ENCODE measurements around the gene HIGD2A. TPM values are rescaled to one million over a fixed set of nuclear protein-coding genes. Genes with fewer than 3 reads are reported as not detected.

Gene HIGD2A
- total RNA-seq, 1 experiment from 2014 or later, result 98.2 TPM

DNA sequence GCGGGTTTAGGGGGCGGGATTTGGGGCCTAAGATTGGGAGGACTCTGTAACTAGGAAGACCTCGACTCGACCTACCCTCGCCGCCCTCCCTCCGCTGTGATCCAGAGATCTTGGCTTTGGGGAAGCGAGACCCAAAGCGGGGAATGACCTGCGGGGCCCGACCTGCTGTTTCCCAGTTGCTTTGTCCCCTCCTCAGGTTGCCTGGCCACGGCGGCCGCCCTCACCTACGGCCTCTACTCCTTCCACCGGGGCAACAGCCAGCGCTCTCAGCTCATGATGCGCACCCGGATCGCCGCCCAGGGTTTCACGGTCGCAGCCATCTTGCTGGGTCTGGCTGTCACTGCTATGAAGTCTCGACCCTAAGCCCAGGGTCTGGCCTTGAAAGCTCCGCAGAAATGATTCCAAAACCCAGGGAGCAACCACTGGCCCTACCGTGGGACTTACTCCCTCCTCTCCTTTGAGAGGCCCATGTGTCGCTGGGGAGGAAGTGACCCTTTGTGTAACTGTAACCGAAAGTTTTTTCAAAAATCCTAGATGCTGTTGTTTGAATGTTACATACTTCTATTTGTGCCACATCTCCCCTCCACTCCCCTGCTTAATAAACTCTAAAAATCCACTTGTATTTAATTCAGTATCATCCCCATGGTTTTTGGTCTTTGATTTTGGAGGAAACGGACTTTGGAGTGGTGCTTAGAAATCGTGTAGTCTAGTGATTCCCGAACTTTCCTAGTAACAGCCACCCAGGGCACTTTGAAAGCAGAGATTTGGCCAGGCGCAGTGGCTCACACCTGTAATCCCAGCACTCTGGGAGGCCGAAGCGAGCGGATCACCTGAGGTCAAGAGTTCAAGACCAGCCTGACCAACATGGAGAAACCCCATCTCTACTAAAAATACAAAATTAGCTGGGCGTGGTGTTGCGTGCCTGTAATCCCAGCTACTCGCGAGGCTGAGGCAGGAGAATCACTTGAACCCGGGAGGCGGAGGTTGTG lies 878 bp downstream of the HIGD2A start (continued):
- TF ChIP-seq TEAD1 (CRISPR knock-in tag; IDR thresholded peaks at IDR 0.05), result no peak

DNA sequence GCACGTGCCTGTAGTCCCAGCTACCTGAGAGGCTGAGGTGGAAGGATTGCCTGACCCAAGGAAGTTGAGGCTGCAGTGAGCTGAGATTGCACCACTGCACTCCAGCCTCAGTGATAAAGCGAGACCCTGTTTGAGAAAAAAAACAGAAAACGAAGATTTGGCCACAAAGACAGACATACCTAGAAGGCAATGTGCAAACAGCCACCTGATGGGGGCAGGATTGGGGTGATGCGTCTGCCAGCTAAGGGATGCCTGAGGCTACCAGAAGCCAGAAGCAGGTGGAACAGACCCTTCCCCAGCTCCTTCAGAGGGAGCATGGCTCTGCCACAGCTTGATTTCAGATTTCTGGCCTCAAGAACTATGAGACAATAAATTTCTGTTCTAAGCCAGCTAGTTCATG lies 2.9 kb downstream of the HIGD2A start:
- peaks cover 17% of the 10 kb centered on the region for H3K4me1 Mint-ChIP-seq
- ChIA-PET CTCF (interaction anchor here (1.0 to 4.2 kb wide), 3 partner anchors 14 to 56 kb away, joined by 3 to 22 read pairs (median 4); partner anchors contain the start of gene FAF2), POLR2A (no interaction called here)
- no peaks in the 10 kb centered on the region for H3K9me3 Mint-ChIP-seq
- H3K4me3 Mint-ChIP-seq, result no peak overlapping the region
- H3K36me3 Mint-ChIP-seq, result peaks cover 3% of the 10 kb centered on the region
- ATAC-seq (no peak), DNase-seq (ENCODE audit: low spot score) (no peak)
- no peaks in the 10 kb centered on the region; the same call in 1 of the 2 replicates for H3K27me3 Mint-ChIP-seq (ENCODE audit: low read depth)
- no peak overlapping the region; the same call in 1 of the 2 replicates for H3K27ac Mint-ChIP-seq
- TF ChIP-seq NFE2L1 (CRISPR knock-in tag; IDR thresholded peaks at IDR 0.05) (no peak), NFATC4 (CRISPR knock-in tag; IDR thresholded peaks at IDR 0.05) (0 out of 2 replicates have a peak, but pooled peaks have one; percentile 26)
- TF ChIP-seq, protein P1, sequence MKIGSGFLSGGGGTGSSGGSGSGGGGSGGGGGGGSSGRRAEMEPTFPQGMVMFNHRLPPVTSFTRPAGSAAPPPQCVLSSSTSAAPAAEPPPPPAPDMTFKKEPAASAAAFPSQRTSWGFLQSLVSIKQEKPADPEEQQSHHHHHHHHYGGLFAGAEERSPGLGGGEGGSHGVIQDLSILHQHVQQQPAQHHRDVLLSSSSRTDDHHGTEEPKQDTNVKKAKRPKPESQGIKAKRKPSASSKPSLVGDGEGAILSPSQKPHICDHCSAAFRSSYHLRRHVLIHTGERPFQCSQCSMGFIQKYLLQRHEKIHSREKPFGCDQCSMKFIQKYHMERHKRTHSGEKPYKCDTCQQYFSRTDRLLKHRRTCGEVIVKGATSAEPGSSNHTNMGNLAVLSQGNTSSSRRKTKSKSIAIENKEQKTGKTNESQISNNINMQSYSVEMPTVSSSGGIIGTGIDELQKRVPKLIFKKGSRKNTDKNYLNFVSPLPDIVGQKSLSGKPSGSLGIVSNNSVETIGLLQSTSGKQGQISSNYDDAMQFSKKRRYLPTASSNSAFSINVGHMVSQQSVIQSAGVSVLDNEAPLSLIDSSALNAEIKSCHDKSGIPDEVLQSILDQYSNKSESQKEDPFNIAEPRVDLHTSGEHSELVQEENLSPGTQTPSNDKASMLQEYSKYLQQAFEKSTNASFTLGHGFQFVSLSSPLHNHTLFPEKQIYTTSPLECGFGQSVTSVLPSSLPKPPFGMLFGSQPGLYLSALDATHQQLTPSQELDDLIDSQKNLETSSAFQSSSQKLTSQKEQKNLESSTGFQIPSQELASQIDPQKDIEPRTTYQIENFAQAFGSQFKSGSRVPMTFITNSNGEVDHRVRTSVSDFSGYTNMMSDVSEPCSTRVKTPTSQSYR (CRISPR knock-in tag; IDR thresholded peaks at IDR 0.05), result no peak
- TF ChIP-seq, protein P2, sequence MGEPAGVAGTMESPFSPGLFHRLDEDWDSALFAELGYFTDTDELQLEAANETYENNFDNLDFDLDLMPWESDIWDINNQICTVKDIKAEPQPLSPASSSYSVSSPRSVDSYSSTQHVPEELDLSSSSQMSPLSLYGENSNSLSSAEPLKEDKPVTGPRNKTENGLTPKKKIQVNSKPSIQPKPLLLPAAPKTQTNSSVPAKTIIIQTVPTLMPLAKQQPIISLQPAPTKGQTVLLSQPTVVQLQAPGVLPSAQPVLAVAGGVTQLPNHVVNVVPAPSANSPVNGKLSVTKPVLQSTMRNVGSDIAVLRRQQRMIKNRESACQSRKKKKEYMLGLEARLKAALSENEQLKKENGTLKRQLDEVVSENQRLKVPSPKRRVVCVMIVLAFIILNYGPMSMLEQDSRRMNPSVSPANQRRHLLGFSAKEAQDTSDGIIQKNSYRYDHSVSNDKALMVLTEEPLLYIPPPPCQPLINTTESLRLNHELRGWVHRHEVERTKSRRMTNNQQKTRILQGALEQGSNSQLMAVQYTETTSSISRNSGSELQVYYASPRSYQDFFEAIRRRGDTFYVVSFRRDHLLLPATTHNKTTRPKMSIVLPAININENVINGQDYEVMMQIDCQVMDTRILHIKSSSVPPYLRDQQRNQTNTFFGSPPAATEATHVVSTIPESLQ (CRISPR knock-in tag; IDR thresholded peaks at IDR 0.05), result no peak
- TF ChIP-seq, protein P3, sequence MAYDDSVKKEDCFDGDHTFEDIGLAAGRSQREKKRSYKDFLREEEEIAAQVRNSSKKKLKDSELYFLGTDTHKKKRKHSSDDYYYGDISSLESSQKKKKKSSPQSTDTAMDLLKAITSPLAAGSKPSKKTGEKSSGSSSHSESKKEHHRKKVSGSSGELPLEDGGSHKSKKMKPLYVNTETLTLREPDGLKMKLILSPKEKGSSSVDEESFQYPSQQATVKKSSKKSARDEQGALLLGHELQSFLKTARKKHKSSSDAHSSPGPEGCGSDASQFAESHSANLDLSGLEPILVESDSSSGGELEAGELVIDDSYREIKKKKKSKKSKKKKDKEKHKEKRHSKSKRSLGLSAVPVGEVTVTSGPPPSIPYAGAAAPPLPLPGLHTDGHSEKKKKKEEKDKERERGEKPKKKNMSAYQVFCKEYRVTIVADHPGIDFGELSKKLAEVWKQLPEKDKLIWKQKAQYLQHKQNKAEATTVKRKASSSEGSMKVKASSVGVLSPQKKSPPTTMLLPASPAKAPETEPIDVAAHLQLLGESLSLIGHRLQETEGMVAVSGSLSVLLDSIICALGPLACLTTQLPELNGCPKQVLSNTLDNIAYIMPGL (CRISPR knock-in tag; IDR thresholded peaks at IDR 0.05), result no peak

DNA sequence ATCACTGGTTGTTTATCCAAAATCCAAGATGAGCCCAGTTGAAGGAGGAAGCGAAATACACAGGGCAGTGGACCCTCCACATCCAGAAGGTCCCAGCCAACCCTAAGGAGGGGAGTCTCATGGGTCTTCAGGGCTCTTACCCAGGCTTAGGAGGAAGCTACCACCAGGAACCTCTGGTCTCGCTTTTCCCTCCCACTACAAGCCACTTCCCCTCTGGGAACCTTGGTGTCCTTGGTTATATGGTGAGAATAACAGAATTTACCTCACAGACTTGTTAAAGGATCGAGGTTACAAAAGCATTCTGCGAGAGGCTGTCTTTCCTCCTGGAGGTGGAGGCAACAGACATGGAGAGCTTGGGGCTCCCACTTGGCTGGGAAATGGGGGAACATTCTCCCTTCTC lies 3.4 kb downstream of the HIGD2A start:
- Mint-ChIP-seq H3K4me3 (no peak overlapping the region), H3K36me3 (no peaks in the 10 kb centered on the region; the same call in 1 of the 2 replicates), H3K9me3 (no peaks in the 10 kb centered on the region), H3K27ac (no peak overlapping the region; the same call in 1 of the 2 replicates), H3K4me1 (peaks cover 12% of the 10 kb centered on the region), H3K27me3 (ENCODE audit: low read depth) (no peaks in the 10 kb centered on the region; the same call in 1 of the 2 replicates)
- ChIA-PET POLR2A (no interaction called here), CTCF (interaction anchor here (1.0 to 4.2 kb wide), 3 partner anchors 13 to 56 kb away, joined by 3 to 22 read pairs (median 4); partner anchors contain the start of gene FAF2)
- ATAC-seq, result no peak
- no peak for DNase-seq (ENCODE audit: low spot score)
- TF ChIP-seq JAZF1 (CRISPR knock-in tag; IDR thresholded peaks at IDR 0.05) (no peak), RELA (CRISPR knock-in tag; IDR thresholded peaks at IDR 0.05; ENCODE audit: borderline replicate concordance) (no peak), SMAD3 (CRISPR knock-in tag; IDR thresholded peaks at IDR 0.05; ENCODE audit: borderline replicate concordance) (no peak), GTF2I (CRISPR knock-in tag; conservative IDR thresholded peaks at IDR 0.05) (no peak), FOXK1 (CRISPR knock-in tag; IDR thresholded peaks at IDR 0.05) (no peak)
- TF ChIP-seq, protein P4, sequence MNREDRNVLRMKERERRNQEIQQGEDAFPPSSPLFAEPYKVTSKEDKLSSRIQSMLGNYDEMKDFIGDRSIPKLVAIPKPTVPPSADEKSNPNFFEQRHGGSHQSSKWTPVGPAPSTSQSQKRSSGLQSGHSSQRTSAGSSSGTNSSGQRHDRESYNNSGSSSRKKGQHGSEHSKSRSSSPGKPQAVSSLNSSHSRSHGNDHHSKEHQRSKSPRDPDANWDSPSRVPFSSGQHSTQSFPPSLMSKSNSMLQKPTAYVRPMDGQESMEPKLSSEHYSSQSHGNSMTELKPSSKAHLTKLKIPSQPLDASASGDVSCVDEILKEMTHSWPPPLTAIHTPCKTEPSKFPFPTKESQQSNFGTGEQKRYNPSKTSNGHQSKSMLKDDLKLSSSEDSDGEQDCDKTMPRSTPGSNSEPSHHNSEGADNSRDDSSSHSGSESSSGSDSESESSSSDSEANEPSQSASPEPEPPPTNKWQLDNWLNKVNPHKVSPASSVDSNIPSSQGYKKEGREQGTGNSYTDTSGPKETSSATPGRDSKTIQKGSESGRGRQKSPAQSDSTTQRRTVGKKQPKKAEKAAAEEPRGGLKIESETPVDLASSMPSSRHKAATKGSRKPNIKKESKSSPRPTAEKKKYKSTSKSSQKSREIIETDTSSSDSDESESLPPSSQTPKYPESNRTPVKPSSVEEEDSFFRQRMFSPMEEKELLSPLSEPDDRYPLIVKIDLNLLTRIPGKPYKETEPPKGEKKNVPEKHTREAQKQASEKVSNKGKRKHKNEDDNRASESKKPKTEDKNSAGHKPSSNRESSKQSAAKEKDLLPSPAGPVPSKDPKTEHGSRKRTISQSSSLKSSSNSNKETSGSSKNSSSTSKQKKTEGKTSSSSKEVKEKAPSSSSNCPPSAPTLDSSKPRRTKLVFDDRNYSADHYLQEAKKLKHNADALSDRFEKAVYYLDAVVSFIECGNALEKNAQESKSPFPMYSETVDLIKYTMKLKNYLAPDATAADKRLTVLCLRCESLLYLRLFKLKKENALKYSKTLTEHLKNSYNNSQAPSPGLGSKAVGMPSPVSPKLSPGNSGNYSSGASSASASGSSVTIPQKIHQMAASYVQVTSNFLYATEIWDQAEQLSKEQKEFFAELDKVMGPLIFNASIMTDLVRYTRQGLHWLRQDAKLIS (CRISPR knock-in tag; IDR thresholded peaks at IDR 0.05; ENCODE audit: borderline replicate concordance), result no peak
- TF ChIP-seq, protein P5, sequence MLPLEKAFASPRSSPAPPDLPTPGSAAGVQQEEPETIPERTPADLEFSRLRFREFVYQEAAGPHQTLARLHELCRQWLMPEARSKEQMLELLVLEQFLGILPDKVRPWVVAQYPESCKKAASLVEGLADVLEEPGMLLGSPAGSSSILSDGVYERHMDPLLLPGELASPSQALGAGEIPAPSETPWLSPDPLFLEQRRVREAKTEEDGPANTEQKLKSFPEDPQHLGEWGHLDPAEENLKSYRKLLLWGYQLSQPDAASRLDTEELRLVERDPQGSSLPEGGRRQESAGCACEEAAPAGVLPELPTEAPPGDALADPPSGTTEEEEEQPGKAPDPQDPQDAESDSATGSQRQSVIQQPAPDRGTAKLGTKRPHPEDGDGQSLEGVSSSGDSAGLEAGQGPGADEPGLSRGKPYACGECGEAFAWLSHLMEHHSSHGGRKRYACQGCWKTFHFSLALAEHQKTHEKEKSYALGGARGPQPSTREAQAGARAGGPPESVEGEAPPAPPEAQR (CRISPR knock-in tag; IDR thresholded peaks at IDR 0.05), result no peak
- TF ChIP-seq, protein P6, sequence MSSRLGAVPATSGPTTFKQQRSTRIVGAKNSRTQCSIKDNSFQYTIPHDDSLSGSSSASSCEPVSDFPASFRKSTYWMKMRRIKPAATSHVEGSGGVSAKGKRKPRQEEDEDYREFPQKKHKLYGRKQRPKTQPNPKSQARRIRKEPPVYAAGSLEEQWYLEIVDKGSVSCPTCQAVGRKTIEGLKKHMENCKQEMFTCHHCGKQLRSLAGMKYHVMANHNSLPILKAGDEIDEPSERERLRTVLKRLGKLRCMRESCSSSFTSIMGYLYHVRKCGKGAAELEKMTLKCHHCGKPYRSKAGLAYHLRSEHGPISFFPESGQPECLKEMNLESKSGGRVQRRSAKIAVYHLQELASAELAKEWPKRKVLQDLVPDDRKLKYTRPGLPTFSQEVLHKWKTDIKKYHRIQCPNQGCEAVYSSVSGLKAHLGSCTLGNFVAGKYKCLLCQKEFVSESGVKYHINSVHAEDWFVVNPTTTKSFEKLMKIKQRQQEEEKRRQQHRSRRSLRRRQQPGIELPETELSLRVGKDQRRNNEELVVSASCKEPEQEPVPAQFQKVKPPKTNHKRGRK (CRISPR knock-in tag; IDR thresholded peaks at IDR 0.05; ENCODE audit: borderline replicate concordance), result no peak
- TF ChIP-seq, protein P7, sequence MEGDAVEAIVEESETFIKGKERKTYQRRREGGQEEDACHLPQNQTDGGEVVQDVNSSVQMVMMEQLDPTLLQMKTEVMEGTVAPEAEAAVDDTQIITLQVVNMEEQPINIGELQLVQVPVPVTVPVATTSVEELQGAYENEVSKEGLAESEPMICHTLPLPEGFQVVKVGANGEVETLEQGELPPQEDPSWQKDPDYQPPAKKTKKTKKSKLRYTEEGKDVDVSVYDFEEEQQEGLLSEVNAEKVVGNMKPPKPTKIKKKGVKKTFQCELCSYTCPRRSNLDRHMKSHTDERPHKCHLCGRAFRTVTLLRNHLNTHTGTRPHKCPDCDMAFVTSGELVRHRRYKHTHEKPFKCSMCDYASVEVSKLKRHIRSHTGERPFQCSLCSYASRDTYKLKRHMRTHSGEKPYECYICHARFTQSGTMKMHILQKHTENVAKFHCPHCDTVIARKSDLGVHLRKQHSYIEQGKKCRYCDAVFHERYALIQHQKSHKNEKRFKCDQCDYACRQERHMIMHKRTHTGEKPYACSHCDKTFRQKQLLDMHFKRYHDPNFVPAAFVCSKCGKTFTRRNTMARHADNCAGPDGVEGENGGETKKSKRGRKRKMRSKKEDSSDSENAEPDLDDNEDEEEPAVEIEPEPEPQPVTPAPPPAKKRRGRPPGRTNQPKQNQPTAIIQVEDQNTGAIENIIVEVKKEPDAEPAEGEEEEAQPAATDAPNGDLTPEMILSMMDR (IDR thresholded peaks at IDR 0.05), result no peak

Data from WTC11 (cell line).